Mucosa of gallbladder (tissue), 1 donor: Measurements from ENCODE around the gene DAB2IP. TPM values are rescaled to one million over a fixed set of nuclear protein-coding genes. Genes with fewer than 3 reads are reported as not detected.

Experiments used
- DNase-seq: peaks from one replicate; pipeline ENCODE4 v3.0.0-alpha.2; 2020; ENCODE audit warnings: low spot score
- total RNA-seq: library from RNA; stranded (reverse); gene quantifications from one replicate; pipeline ENCODE4 v1.2.1, GENCODE V29; 2021
- donor health status: DM: no; HTN: no; CAD: no.

DAB2IP gene
- total RNA-seq, 1 donor from 2014 or later, result 114 TPM

DNA sequence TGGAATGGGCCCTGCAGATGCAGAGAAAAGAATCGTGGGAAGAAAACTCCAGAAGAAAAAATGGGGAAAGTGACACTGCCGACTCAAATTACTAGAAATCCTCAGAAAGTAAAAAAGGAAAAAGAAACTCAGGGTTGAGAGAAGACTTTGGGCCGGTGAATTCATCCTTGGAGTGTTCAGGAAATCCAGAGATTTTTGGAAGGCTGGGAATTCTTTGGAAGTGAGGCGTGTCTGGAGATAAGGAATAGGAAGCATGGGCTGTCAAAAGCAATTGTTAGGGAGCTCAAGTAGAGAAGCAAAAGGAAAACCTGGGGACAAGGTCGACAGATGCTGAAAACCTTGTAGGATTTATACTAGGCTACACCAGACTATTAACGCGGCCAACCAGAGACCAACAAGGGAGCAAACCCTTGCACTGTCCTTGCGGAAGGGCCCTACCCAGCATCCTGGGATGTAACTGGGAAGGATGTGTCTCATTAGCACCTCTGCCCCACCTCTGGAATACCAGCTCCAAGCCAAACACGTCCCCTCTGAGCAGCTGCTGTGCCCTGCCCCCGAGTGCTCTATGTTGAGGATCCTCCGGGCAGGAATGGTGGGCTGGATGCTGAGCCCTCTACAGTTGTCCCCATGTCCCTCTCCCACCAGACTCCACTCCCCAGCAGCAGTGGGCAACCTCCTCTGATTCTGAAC, 11.6 kb downstream of the DAB2IP start:
- DNase-seq, result no peak

DNA sequence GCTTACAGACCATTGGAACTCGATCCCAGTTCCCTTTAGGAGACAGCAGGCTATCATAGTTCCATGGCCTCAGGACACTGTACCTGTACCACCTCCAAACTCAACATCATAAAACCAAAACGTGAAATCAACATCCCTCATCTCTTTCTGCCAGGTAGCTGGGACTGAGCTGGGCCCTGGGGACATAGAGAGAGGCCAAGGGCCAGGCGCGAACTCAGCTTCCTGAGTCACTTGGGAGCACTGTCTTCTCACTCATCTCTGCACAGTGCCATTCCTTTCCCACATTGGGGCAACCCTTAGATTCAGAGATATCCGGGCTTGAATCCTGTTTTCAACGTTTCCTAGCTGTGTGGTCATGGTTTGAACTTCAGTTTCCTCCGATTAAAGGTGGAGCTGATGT, 12.2 kb downstream of the DAB2IP start:
- no peak for DNase-seq

DNA sequence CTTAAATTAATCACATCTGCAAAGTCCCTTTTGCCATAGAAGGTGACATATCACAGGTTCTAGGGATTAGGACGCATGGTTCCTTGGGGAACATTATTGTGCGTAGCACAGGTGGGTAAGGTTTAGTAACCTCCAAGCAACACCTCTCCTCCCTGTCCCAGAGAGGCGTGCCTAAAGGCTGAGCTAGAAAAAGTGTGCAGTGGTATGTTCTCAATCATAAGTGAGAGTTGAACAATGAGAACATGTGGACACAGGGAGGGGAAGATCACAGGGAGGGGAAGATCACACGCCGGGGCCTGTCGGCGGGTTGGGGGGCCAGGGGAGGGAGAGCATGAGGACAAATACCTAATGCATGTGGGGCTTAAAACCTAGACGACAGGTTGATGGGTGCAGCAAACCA, 14.9 kb downstream of the DAB2IP start:
- DNase-seq, result no peak

DNA sequence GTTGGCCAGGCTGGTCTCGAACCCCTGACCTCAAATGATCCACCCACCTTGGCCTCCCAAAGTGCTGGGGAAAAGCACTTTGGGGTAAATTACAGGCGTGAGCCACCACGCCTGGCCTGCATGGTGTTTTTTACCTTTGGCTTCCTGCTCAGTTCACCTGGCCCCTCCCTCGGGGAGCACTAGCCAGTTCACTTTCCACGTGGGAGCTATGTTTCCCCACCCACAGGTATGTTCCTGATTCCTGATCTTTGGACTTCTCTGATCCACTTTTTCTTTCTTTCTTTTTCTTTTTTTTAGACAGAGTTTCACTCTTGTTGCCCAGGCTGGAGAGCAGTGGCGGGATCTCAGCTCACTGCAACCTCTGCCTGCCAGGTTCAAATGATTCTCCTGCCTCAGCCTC, 15.8 kb downstream of the DAB2IP start:
- DNase-seq, result peak; percentile 77

DNA sequence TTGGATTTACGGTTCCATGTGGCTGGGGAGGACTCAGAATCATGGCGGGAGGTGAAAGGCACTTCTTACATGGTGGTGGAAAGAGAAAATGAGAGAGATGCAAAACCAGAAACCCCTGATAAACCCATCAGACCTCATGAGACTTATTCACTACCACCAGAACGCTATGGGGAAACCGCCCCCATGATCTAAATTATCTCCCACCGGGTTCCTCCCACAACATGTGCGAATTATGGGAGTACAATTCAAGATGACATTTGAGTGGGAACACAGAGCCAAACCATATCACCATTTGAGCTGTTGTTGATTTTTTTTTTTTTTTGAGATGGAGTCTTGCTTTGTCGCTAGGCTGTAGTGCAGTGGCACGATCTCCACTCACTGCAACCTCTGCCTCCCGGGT, 16.5 kb downstream of the DAB2IP start:
- no peak for DNase-seq

DNA sequence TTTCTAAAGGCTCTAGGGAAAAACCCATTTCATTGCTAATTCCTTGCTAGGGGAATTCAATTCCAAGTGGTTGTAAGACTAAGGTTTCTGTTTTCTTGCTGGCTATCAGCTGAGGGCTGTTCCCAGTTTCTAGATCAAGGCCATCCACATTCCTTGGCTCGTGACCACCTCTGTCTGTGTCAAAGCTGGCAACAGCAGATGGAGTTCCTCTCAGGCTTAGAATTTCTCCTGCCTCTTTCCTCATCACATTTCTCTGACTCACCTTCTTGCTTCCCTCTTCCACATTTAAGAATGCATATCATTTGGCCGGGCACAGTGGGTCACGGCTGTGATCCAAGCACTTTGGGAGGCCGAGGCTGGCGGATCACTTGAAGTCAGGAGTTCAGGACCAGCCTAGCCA, 19.0 kb downstream of the DAB2IP start:
- peak; percentile 69 for DNase-seq

DNA sequence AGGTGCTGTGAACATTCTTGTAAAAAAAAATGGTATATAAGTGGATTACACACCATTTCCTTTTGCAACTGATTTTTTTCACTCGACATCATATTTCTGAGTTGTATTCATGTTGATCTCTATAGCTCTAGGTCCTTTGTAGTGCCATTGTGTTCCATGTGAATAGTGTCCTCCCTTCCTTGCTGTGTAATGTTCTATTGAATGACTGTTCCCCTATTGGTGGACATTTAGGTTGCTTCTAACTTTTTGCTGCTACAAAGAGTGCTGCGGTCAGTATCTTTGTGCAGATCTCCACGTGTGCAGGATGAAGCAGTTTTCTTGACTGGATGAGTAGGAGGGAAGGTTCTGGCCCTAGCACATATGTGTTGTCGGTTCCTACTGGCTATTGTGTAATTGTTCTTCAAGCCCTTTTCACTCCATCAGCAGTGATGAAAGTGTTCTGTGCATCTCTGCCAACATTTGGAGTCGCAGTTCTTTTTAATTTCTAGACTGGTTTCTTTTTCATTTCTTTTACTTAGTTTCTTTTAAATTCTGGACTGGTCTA, 20.2 kb downstream of the DAB2IP start:
- no peak for DNase-seq

DNA sequence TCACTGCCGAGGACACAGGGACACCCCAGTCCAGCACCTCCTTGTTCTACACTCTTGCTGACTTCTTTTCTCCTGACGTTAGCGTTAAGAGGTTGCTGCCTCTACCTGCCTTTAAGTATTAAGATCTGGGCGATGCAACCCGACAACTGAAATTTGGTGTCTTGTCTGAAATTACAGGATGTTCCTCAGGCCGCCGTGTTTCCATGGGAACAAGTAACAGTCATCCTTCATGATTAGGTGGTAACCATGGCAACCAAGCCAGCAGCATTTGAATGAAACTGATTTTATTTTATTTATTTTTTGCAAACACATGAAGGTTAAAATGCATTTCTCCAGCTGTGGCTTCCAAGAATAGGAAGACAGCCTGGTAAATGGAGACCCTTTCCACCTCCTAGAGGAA, 20.8 kb downstream of the DAB2IP start:
- no peak for DNase-seq

DNA sequence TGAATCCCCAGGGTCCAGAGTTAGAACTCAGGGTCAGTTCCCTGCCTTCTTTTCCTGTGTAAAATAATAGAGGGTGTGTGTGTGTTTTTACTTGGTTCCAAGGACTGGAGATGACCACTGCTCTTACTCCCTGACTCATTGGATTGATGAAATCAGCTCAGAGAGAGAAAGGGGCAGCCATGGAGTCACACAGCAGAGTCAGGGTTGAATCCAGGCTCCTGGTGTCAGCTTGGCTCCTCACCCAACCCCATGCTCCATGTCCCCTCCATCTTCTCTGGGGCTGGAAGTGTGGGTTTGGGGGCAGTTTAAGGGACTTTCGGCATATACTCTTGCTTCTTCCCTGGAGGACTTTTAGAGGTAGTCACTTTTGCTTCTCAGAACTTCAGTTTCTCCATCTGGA, 21.6 kb downstream of the DAB2IP start:
- no peak for DNase-seq

DNA sequence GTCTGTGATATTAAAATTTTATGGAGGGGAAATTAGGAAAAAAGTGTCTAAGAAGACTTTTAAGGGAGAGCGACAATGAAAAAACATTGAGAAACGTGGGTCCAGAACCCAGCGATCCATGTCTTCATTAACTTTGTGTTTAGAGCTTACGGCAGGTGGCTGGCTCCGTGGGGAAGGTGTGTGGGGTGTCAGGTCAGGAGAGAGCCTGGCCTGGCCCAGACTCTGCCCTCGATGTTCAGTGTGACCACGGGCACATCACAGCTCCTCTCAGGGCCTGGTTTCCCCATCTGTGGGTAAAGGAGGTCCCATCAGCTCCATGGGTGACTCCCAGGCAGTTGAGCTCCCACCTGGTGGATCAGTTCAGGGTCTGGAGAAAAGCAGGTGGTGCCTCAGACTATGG, 22.1 kb downstream of the DAB2IP start:
- no peak for DNase-seq

DNA sequence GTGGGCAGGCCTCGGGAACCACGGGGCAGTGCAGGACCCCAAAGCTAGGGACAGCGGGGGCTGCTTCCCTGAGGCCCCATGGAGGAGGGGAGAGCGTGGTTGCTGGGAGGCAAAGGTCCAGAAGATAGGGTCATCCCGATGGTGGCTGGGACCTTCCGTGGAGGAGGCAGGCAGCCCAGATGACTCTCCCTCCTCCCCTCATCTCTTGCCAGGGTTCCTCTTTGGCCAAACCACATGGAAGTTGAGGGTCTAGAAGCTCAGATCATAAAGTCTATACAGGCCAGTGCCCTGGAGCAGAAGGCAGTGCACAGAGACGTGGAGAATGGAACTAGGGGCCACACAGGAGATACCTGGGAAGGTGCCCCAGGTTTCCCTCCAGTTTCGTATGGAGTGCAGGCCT, 22.6 kb downstream of the DAB2IP start:
- no peak for DNase-seq

DNA sequence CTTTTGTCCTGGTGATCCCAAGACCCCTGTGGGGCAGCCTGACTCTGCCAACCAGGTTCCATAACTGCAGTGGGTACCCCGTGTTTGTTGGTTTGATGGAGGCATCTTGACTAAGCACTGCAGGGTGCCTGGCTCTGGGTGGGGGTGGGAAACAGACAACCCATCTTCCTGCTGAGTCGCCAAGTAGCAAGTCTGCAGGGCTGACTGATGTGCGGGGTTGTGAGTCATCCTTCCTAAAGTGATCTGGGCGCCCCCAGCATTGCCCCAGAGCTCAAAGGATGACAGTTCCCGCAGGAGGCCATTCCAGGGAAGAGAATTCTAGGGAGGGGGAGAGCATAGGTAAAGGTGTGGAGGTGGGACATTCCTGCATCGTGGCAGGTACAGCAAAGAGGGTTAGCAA, 23.5 kb downstream of the DAB2IP start:
- no peak for DNase-seq

DNA sequence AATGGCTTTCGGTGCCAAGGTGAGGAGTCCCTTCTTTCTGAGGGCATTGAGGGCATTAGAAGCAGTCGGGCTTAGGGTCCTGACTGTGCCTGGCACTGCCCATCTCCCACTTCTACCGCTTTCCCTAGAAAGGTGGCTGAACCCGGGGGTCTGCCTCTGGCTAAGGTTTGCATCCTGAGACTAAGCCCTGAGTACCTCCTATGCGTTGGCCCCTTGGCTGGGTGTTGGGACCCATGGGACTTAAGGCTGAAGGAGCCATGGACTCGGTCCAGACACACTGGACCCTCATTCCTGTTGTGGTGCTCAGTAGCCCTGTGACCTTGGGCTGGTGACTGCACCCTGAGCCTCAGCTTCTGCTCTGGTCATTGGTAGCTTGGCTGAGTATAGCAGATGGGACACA, 23.9 kb downstream of the DAB2IP start:
- no peak for DNase-seq

DNA sequence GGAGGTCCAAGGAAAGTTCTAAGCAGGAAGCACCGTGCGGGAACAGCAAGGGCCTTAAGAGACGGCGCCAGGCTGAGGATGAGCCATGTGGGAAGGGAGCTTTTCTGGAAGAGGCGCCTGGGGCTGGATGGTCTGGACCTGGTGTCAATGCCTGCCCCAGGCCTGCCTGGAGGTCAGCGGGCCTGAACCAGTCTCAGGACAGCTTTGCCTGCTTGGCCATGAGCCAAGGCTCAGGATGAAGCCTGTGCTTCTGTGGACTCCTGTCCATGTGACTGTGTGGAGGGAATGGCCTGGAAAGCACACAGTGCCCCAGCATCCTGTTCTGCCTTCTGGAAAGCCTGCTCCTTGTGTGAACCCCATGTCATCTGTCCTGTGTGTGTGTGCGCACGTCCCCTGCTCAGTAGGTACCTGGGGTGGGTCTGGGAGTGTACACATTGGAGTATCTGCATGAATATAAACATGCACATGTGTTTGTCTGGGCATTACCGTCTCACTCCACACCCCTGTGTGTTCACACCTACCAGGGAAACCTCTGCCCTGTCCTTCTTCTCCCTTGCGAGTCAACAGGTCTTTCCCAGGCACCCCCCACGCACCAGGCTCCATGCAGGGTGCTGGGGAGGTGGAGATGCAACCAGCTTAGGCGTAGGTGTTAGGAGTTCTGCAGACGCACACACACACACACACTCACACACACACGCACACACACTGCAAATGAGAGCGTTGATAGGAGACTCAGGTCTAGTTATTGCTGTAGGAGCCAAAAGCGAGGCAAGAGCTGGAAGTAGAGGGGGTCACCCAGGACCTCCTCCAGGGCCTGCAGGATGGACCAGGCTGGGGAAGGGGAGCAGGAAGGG, 24.8 kb downstream of the DAB2IP start:
- DNase-seq, result no peak

DNA sequence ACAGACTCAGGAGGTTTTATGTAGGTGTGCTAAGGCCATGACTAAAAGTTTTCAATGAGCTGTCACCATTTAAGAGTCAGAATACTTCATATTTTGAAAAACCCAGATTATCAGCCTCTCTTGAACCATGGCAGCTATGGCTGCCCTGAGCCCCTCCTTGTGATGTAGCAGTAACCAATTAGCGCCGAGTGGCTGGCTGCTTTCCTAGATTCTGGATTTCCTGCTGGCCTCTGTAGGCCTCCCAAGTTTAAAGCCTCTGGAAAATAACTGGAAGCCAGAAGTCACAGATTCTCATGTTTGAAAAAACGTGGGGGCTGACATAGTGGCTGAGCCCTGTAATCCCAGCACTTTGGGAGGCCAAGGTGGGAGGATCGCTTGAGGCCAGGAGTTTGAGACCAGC, 25.5 kb downstream of the DAB2IP start:
- no peak for DNase-seq

DNA sequence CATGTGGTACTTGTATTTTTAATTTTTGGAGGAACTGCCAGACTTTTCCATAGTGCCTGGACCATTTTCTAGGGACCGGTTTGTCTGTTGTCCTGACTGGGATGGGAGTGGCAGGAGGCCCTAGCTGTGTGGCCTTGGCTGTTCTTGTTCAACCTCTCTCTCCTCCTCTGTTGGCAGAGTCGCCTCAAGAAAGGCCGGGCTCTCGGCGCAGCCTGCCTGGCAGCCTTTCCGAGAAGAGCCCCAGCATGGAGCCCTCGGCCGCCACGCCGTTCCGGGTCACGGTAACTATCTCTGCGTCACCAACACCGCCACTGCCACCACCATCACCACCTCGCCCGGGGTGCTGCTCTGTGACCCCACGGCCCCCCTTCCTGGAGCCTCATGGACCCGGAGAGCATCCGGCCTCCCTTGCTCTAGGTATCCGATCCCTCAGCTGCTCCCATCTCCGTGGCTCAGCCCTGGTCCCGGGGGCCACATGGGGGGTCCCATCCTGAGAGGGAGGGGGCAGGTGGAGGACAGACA, 27.1 kb downstream of the DAB2IP start:
- DNase-seq, result no peak

DNA sequence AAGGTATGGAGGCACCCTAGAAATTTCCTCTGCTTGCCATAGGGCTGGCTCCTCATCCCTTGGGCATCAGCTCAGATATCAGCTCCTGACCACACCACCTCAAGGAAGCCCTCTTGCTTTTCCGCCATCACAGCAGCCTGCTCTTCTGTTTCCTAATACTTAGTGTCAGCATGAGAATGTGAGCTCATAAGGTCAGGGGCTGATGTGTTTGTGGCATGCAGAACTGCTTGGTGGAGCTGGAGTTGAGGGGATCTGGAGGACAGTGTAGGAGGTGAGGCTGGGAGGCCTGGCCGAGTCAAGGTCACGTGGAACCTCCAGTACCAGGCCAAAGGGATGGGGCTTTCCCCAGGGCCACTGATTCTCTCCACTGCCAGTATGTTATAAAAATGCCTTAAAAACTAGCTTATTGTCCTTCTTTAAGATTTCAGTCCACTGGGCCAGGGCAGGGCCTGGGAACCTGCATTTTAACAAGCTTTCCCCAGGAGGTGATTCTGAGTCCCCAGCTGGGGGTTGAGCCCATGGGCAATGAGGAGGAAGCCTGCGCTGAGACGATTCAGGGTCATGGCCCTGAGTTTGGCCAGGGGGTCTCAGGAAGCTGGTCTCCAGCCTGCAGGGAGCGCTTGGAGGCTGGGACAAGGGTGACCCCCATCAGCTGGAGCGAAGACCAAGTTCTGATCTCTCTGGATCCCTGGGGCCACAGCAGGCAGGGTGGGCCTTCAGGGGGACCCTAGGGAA, 28.6 kb downstream of the DAB2IP start:
- no peak for DNase-seq

DNA sequence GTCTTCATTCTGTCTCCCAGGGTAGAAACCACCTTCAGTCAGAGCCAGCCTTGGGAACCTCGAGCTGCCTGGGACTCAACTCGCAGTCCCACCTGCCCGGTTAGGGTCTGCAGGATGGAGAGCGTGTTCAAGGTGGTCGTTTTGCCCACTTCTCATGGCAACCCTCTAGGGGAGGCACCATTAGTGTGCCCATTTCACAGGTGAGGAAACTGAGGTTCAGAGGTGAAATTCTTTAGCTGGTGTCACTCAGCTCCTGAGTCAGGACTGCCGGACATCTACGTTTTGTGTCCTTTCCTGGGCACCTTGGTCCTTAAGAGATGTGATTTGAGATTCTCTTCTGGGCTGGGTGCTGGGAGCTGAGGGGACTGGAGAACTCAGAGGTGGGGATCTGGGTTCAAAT, 30.0 kb downstream of the DAB2IP start:
- no peak for DNase-seq

DNA sequence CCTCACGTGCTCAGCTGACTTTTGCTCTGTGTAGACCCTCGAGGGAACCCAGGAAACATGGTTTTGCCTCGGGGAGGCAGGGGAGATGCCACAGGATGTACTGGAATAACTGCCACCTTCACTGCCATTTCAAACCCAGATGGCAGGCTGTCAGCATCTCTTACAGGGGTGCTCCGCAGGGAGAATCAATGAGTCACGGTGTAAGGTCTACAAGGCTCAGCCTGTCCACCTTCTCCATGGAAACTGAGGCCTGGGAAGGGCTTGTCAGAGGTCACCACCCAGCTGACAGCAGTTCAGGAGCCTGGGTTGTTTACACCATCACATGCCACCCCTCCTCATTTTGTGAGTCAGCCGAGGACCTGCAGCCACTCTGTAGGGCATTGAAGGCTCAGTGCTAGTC, 30.8 kb downstream of the DAB2IP start:
- no peak for DNase-seq

DNA sequence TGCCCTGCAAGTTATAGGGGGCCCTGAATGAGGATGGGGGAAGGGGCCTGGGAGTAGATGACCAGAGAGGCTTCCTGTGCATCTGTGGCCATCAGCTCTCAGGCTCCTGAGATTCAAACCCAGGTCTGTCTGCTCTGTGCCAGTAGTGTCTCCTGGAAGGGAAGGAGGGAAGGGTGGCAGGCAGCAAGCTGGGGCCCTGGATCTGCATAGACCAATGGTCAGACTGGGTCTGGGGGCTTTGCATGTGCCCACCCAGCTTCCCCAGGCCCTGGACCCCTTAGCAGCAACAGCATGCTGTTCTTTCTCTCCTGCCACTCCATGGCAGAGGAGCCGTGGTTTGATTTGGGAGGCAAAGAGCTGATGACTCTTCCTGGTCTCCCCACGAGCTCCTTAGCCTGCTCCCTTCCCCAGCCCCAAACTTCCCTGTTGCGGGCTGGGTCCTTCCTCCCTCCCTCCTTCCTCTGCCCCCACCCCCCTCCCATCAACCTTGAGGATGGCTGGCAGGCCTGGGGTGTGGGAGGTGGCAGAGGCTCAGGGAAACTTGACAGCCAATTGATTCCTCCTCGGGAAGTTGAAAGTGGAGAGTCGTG, 31.6 kb downstream of the DAB2IP start:
- no peak for DNase-seq

DNA sequence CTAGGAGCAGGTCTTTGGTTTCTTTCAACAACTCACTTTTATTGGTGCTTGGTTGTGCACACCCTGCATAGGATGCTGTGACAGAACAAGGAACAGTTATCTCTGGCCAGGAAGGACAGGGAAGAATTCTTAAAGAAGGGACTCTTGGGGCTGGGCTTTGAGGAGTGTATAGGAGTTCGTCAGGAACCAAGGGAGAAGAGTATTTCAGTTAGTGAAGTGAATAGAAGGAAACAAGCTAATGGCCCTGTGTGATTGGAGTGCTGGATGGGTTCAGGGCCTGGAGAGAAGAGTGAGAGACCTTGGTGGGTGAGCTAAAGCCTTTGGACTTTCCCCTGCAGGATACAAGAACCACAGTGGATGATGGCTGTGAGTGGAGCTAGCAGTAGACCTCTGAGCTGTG, 32.2 kb downstream of the DAB2IP start:
- DNase-seq, result no peak
